ENCODE results near the gene KHDRBS1. TPM values are rescaled to one million over a fixed set of nuclear protein-coding genes. Genes with fewer than 3 reads are reported as not detected.
"Not testable (repeated sequence)": the region's sequence is repeated elsewhere in the genome, so short reads cannot be mapped to it uniquely, and the experiment has no call there.

The KHDRBS1 gene
- polyA plus RNA-seq, 1 donor from 2014 or later: 214 TPM

DNA sequence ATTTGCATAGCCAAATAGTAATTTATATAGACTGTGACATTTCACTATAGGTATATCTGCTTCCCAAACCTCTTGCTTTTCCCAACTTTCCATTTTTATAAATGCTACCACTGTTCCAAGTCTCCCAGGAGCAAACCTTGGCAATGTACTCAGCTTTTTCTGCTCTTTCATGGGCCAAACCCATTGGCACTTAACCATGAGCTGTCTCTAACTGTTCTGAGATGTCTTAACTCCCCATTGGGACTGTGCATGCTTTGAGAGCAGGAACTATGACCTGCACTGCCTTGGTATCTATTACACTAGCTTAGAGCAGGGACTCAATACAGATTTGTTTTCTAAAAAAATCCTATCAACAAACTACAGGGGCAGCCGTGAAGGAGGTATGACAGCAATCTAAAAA is 22.5 kb upstream of the KHDRBS1 start:
- H3F3A ChIP-seq (ENCODE audit: insufficient read depth, low read length, poor library complexity, severe bottlenecking): no peaks in the 10 kb centered on the region
- no peak overlapping the region for H3K4me2 ChIP-seq (ENCODE audit: low read length)
- H3K9me2 ChIP-seq (ENCODE audit: insufficient read depth, low read length): no peaks in the 10 kb centered on the region
- no peak for TF ChIP-seq RAD21 (conservative IDR thresholded peaks at IDR 0.05)
- no peak for TF ChIP-seq EP300 (conservative IDR thresholded peaks at IDR 0.05; ENCODE audit: poor library complexity, severe bottlenecking)
- no peak for TF ChIP-seq EZH2 (IDR thresholded peaks at IDR 0.05; ENCODE audit: borderline replicate concordance, insufficient read depth, low read length, poor library complexity, severe bottlenecking)
- no peak for TF ChIP-seq MXI1 (conservative IDR thresholded peaks at IDR 0.05; ENCODE audit: poor library complexity, severe bottlenecking)
- no peak for TF ChIP-seq POLR2AphosphoS5 (IDR thresholded peaks at IDR 0.05)
- TF ChIP-seq, protein P1, sequence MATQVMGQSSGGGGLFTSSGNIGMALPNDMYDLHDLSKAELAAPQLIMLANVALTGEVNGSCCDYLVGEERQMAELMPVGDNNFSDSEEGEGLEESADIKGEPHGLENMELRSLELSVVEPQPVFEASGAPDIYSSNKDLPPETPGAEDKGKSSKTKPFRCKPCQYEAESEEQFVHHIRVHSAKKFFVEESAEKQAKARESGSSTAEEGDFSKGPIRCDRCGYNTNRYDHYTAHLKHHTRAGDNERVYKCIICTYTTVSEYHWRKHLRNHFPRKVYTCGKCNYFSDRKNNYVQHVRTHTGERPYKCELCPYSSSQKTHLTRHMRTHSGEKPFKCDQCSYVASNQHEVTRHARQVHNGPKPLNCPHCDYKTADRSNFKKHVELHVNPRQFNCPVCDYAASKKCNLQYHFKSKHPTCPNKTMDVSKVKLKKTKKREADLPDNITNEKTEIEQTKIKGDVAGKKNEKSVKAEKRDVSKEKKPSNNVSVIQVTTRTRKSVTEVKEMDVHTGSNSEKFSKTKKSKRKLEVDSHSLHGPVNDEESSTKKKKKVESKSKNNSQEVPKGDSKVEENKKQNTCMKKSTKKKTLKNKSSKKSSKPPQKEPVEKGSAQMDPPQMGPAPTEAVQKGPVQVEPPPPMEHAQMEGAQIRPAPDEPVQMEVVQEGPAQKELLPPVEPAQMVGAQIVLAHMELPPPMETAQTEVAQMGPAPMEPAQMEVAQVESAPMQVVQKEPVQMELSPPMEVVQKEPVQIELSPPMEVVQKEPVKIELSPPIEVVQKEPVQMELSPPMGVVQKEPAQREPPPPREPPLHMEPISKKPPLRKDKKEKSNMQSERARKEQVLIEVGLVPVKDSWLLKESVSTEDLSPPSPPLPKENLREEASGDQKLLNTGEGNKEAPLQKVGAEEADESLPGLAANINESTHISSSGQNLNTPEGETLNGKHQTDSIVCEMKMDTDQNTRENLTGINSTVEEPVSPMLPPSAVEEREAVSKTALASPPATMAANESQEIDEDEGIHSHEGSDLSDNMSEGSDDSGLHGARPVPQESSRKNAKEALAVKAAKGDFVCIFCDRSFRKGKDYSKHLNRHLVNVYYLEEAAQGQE (IDR thresholded peaks at IDR 0.05; ENCODE audit: borderline replicate concordance): no peak
- TF ChIP-seq TAF1 (IDR thresholded peaks at IDR 0.05; ENCODE audit: low read depth): no peak
- TF ChIP-seq, protein P2, sequence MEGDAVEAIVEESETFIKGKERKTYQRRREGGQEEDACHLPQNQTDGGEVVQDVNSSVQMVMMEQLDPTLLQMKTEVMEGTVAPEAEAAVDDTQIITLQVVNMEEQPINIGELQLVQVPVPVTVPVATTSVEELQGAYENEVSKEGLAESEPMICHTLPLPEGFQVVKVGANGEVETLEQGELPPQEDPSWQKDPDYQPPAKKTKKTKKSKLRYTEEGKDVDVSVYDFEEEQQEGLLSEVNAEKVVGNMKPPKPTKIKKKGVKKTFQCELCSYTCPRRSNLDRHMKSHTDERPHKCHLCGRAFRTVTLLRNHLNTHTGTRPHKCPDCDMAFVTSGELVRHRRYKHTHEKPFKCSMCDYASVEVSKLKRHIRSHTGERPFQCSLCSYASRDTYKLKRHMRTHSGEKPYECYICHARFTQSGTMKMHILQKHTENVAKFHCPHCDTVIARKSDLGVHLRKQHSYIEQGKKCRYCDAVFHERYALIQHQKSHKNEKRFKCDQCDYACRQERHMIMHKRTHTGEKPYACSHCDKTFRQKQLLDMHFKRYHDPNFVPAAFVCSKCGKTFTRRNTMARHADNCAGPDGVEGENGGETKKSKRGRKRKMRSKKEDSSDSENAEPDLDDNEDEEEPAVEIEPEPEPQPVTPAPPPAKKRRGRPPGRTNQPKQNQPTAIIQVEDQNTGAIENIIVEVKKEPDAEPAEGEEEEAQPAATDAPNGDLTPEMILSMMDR (IDR thresholded peaks at IDR 0.05; ENCODE audit: poor library complexity, severe bottlenecking): no peak
- H3K9ac ChIP-seq (ENCODE audit: low read length): no peak overlapping the region
- no peaks in the 10 kb centered on the region for H3K27me3 ChIP-seq (ENCODE audit: insufficient read depth, low read depth, low read length)
- H2AFZ ChIP-seq (ENCODE audit: low read depth, low read length): no peak overlapping the region
- H4K20me1 ChIP-seq (ENCODE audit: insufficient read depth): no peaks in the 10 kb centered on the region
- H3K36me3 ChIP-seq (ENCODE audit: insufficient read depth, low read length): no peaks in the 10 kb centered on the region
- no peak overlapping the region for H3K4me3 ChIP-seq (ENCODE audit: low read length)
- no peaks in the 10 kb centered on the region for H3K79me2 ChIP-seq (replicated peaks; ENCODE audit: insufficient read depth, low read length)
- H3K27ac ChIP-seq (ENCODE audit: low read length): no peak overlapping the region
- no peaks in the 10 kb centered on the region for H3K9me3 ChIP-seq (ENCODE audit: low read length)

DNA sequence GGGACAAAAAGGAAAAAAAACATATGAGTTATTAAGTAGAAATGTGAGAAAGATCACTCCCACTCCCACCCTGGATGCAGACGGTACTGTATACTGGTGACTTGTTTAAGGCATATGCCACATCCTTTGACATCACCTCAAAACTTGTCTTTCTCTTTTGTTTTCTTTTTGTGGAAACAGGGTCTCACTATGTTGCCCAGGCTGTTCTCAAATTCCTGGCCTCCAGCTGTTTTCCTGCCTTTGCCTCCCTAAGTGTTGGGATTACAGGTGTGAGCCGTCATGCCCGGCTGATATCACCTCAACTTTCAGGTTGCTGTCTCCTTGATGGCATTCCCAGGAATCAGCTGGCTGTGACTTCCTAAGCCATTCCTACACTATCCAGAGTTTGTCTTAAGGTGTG is 18.4 kb upstream of the KHDRBS1 start:
- Histone ChIP-seq H4K20me1 (ENCODE audit: insufficient read depth) (no peaks in the 10 kb centered on the region), H3K27ac (ENCODE audit: low read length) (no peak overlapping the region), H3K79me2 (replicated peaks; ENCODE audit: insufficient read depth, low read length) (no peaks in the 10 kb centered on the region), H3K9me3 (ENCODE audit: low read length) (no peaks in the 10 kb centered on the region), H3K4me3 (ENCODE audit: low read length) (no peak overlapping the region), H3K9ac (ENCODE audit: low read length) (no peak overlapping the region), H3K27me3 (ENCODE audit: insufficient read depth, low read depth, low read length) (no peaks in the 10 kb centered on the region), H2AFZ (ENCODE audit: low read depth, low read length) (no peak overlapping the region), H3F3A (ENCODE audit: insufficient read depth, low read length, poor library complexity, severe bottlenecking) (no peaks in the 10 kb centered on the region), H3K36me3 (ENCODE audit: insufficient read depth, low read length) (no peaks in the 10 kb centered on the region), H3K9me2 (ENCODE audit: insufficient read depth, low read length) (no peaks in the 10 kb centered on the region), H3K4me2 (ENCODE audit: low read length) (no peak overlapping the region)
- TF ChIP-seq RAD21 (conservative IDR thresholded peaks at IDR 0.05) (no peak), POLR2AphosphoS5 (IDR thresholded peaks at IDR 0.05) (no peak)

DNA sequence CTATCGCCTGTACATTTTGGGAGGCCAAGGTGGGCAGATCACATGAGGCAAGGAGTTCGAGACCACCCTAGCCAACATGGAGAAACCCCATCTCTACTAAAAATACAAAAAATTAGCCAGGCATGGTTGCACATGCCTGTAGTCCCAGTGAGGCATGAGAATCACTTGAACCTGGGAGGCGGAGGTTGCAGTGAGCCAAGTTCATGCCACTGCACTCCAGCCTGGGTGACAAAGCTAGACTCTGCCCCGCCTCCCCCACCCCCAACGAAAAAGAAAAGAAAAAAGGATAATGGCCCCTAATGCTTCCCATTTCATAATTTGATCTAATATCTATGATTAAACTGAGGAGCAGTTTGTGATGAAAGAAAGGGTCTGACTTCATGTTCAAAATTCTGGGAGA is 17.5 kb upstream of the KHDRBS1 start:
- not testable (repeated sequence) for H3K9me3 ChIP-seq (ENCODE audit: low read length); H4K20me1 ChIP-seq (ENCODE audit: insufficient read depth); H3K79me2 ChIP-seq (replicated peaks; ENCODE audit: insufficient read depth, low read length); H3K36me3 ChIP-seq (ENCODE audit: insufficient read depth, low read length); H3K27me3 ChIP-seq (ENCODE audit: insufficient read depth, low read depth, low read length); H3F3A ChIP-seq (ENCODE audit: insufficient read depth, low read length, poor library complexity, severe bottlenecking); H3K4me3 ChIP-seq (ENCODE audit: low read length); H3K4me2 ChIP-seq (ENCODE audit: low read length); H2AFZ ChIP-seq (ENCODE audit: low read depth, low read length); H3K9me2 ChIP-seq (ENCODE audit: insufficient read depth, low read length); H3K27ac ChIP-seq (ENCODE audit: low read length); H3K9ac ChIP-seq (ENCODE audit: low read length)

Measured in neural cell (in vitro differentiated cells).